Measurements from ENCODE around the gene TAS1R1.

Gene TAS1R1

DNA sequence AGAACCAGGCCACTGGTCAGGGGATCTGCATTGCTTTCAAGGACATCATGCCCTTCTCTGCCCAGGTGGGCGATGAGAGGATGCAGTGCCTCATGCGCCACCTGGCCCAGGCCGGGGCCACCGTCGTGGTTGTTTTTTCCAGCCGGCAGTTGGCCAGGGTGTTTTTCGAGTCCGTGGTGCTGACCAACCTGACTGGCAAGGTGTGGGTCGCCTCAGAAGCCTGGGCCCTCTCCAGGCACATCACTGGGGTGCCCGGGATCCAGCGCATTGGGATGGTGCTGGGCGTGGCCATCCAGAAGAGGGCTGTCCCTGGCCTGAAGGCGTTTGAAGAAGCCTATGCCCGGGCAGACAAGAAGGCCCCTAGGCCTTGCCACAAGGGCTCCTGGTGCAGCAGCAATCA is 19.7 kb downstream of the TAS1R1 start:
- no peak for DNase-seq

- no peak for DNase-seq
Measured at GRCh38 chr1:6577831-6578525, 22.9 kb downstream of the TAS1R1 start.

GRCh38 chr1:6578624-6579373 is 23.7 kb downstream of the TAS1R1 start:
- no peak for DNase-seq

DNA sequence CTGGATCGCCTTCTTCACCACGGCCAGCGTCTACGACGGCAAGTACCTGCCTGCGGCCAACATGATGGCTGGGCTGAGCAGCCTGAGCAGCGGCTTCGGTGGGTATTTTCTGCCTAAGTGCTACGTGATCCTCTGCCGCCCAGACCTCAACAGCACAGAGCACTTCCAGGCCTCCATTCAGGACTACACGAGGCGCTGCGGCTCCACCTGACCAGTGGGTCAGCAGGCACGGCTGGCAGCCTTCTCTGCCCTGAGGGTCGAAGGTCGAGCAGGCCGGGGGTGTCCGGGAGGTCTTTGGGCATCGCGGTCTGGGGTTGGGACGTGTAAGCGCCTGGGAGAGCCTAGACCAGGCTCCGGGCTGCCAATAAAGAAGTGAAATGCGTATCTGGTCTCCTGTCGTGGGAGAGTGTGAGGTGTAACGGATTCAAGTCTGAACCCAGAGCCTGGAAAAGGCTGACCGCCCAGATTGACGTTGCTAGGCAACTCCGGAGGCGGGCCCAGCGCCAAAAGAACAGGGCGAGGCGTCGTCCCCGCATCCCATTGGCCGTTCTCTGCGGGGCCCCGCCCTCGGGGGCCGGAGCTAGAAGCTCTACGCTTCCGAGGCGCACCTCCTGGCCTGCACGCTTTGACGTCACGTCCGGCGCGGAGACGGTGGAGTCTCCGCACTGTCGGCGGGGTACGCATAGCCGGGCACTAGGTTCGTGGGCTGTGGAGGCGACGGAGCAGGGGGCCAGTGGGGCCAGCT is 24.4 kb downstream of the TAS1R1 start, which contains the start of gene ZBTB48:
TSS of gene ZBTB48 (plus strand) at position 621 of the 745 bp plus-strand sequence. CDS start 616 bp downstream, outside the sequence.
- peak; percentile 94 for DNase-seq

DNA sequence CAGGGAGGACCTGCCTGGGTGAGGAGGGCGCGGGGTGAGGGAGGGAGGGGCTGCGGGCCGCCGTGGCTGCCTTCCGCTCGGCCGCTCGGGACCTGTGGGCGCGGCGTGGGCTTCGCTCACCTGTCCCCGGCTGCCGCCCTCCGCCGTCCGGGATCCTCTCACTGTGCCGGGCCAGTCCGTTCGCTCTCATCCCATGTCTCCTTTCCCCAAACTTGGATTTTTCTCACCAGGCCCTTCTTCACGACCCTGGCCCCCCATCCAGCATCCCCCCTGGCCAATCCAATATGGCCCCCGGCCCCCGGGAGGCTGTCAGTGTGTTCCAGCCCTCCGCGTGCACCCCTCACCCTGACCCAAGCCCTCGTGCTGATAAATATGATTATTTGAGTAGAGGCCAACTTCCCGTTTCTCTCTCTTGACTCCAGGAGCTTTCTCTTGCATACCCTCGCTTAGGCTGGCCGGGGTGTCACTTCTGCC is 25.0 kb downstream of the TAS1R1 start:
- DNase-seq: no peak

DNA sequence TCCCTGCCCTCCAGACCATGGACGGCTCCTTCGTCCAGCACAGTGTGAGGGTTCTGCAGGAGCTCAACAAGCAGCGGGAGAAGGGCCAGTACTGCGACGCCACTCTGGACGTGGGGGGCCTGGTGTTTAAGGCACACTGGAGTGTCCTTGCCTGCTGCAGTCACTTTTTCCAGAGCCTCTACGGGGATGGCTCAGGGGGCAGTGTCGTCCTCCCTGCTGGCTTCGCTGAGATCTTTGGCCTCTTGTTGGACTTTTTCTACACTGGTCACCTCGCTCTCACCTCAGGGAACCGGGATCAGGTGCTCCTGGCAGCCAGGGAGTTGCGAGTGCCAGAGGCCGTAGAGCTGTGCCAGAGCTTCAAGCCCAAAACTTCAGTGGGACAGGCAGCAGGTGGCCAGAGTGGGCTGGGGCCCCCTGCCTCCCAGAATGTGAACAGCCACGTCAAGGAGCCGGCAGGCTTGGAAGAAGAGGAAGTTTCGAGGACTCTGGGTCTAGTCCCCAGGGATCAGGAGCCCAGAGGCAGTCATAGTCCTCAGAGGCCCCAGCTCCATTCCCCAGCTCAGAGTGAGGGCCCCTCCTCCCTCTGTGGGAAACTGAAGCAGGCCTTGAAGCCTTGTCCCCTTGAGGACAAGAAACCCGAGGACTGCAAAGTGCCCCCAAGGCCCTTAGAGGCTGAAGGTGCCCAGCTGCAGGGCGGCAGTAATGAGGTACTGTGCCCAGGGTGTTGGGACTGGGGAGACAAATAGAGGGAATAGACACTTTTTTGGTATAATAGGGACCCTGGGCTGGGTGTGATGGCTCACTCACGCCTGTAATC is 25.7 kb downstream of the TAS1R1 start:
- no peak for DNase-seq

DNA sequence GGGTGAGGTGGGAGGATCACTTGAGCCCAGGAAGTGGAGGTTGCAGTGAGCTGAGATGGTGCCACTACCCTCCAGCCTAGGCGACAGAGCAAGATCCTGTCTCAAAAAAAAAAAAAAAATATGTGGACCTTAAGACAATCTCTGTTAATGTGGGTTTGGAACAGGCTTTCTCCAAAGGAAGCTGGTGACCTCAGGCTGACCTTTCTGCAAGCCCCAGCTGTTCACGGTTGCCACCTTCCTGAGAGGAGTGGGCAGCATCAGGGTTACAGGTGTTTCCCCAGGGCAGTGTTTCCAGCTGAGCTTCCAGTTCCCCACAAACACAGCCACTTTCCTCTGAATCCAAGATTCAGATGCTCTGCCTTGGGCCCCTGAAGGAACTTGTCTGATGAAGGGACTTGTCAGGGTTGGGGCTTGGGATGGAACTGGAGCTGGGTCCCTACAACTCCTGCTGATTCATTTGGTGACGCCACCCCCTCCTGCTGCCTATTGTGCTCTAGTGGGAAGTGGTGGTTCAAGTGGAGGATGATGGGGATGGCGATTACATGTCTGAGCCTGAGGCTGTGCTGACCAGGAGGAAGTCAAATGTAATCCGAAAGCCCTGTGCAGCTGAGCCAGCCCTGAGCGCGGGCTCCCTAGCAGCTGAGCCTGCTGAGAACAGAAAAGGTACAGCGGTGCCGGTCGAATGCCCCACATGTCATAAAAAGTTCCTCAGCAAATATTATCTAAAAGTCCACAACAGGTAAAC is 26.6 kb downstream of the TAS1R1 start:
- DNase-seq: no peak

- DNase-seq: no peak
Measured at GRCh38 chr1:6582370-6582769, 27.3 kb downstream of the TAS1R1 start.

GRCh38 chr1:6584126-6585080 is 29.3 kb downstream of the TAS1R1 start:
- DNase-seq: no peak

- DNase-seq: no peak
Measured at GRCh38 chr1:6585081-6585722, 30.1 kb downstream of the TAS1R1 start.

DNA sequence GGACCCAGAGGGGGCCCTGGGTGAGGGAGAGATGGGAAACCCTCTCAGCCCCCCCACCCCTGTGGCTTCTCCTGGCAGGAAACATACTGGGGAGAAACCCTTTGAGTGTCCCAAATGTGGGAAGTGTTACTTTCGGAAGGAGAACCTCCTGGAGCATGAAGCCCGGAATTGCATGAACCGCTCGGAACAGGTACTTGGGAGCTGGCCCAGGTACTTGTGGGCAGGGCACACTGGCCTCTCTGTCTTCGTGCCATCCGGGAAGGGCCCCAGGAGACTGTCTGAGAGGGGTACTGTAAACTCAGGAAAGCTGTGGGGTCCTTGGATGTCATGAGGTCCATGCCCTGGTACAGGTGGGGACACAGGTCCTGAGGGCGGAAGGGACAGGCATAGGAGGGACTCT is 30.7 kb downstream of the TAS1R1 start:
- DNase-seq: no peak

DNA sequence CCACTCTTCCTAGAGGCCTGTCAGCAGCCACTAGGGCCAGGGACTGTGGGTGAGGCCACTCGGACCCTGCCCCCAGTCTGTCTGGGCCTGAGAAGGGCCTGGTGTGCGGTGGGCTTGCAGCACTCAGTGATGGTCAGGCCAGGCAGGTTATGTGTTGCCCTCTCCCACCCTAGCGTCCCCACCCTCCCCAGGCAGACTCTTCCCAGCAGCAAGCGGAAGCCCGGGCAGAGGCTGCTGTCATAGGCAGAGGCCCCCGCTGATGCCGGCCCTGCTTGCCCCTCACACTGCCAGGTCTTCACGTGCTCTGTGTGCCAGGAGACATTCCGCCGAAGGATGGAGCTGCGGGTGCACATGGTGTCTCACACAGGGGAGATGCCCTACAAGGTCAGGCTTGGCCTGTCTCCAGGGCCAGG is 31.3 kb downstream of the TAS1R1 start:
- DNase-seq: no peak

GRCh38 chr1:6587261-6588005 is 32.3 kb downstream of the TAS1R1 start:
- DNase-seq: no peak

DNA sequence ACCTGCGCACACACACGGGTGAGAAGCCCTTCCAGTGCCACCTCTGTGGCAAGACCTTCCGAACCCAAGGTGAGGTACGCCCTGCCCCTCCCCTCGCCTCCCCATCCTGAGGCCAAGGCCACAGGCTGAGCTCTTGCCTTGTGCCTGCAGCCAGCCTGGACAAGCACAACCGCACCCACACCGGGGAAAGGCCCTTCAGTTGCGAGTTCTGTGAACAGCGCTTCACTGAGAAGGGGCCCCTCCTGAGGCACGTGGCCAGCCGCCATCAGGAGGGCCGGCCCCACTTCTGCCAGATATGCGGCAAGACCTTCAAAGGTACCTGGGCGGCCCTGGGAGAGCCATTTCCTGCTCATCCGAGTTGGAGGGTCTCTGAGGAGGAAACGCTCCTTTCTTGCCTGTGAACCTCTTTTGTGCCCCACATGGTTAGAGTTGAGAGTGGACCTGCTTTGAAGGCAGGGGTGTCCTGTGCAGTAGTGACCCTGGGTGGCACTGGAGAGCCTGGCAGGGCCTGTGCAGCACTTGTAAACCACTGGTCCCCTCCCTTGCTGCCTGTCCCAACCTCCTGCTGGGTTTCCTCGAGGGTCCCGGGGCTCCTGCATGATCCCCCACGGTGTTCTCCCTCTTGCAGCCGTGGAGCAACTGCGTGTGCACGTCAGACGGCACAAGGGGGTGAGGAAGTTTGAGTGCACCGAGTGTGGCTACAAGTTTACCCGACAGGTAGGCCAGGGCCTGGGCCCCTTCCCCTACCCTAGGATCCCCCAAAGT is 33.2 kb downstream of the TAS1R1 start:
- DNase-seq: no peak

DNA sequence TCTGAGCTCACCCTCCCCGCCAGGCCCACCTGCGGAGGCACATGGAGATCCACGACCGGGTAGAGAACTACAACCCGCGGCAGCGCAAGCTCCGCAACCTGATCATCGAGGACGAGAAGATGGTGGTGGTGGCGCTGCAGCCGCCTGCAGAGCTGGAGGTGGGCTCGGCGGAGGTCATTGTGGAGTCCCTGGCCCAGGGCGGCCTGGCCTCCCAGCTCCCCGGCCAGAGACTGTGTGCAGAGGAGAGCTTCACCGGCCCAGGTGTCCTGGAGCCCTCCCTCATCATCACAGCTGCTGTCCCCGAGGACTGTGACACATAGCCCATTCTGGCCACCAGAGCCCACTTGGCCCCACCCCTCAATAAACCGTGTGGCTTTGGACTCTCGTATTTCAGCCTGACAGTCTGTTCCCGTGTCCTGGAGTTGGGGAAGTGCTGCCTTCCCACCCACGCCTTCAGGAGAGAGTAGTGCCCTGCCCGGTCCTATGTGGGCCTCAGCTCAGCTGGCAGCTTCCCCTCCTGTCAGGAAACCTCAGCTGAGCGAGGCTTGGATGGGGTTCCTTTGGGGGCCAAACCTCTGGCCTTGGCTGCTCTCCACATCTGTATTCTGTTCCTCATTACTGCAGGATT is 33.9 kb downstream of the TAS1R1 start:
- DNase-seq: no peak

DNA sequence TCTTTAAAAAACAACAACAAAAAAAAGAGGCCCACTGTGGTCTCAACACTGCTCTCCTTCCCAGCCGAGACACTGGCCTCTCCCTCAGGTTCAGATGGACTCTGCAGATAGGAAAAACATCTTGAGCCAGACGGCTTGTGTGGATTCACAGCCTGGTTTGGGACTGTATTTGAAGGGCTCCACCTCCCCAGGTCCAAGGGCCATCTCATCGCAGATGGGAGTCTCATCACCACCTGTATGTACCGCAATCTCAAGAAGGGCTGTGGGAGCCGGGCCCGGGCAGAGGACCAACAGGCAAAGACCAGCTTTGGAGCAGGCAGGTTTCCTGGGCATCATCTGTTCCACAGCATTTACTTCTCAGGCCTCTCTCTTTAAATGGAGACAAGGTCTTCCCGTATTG is 34.9 kb downstream of the TAS1R1 start:
- DNase-seq: no peak

DNA sequence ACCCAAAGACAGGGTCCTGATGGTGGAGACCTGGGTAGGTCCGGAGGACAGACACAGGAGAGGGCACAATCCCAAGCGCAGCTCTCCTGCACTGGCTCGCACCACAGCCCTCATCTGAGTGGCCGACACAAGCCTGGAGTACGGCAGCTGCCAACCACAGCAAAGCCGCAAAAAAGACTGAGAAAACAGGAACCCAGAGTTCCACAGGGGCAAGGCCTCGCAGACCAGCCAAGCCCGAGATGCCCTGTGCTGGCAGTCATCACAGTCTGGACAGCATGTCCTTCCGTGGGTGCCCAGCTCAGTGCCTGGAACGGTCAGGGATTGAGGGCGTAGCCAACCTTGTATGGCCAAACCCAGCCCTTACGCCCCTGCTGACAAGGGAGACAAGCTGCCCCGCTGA is 36.1 kb downstream of the TAS1R1 start:
- no peak for DNase-seq

- no peak for DNase-seq
Measured at GRCh38 chr1:6591644-6592043, 36.5 kb downstream of the TAS1R1 start.

All from kidney glomerular epithelial cell (primary cell).